Measurements from ENCODE around the gene AGBL1.

Gene AGBL1

DNA sequence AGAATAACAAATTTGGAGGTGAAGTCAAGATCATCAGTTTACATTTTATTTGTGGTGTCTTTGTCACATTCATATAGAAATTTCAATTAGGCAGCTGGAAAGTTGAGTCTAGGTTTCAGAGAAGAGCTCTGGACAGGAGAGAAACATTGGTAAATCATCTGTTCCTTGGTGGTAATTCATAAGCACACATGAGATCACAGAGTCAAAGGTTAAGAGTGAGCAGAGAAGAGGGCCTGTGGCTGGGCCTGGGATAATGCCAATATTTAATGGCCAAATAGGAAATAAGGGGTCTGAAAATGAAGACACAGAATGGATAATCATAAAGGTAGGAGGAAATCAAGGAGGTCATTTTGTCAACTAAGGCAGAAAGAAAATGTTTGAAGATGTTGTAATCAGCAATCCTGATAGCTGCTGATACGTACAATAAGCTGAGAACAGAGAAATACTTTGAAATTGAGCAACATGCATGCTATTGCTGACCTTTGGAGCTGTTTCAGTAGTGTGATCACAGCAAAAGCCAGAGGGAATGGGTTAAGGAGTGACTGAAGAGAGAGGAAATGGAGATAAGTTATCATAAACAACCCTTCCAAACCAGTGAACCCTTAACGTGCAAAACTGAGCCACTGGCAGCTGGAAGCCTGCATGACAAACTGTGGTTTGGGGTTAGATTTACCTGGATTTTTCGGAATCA lies 692.8 kb downstream of the AGBL1 start:
- H3K27me3 ChIP-seq (ENCODE audit: insufficient read depth, low read length): no peaks in the 10 kb centered on the region
- no peaks in the 10 kb centered on the region for H3K36me3 ChIP-seq (ENCODE audit: insufficient read depth, low read length)
- H2AFZ ChIP-seq (ENCODE audit: low read depth, low read length): no peak overlapping the region
- no peaks in the 10 kb centered on the region for H3K9me3 ChIP-seq (ENCODE audit: low read length)
- H3K4me1 ChIP-seq (ENCODE audit: insufficient read depth, low read length): no peaks in the 10 kb centered on the region
- no peak overlapping the region for H3K4me3 ChIP-seq (ENCODE audit: low read length)

DNA sequence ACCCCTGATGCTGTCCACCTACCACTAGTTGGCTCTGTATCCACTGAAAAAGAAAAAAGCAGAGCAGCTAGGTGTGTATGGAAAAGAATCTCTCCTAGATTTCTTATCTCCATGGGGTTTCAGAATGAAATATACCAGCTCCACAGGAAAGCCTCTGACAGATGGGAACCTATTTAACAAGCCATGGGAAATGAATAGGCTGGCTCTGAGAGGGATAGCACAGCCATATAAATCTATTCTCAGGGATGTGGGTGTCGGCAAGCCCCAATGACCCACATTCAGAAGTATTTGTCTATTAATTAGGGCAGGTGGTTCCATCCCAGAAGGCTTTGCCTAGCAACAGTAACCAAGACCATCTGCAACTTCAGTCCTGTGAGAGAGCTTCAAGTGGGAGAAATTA lies 694.1 kb downstream of the AGBL1 start:
- no peak overlapping the region for H2AFZ ChIP-seq (ENCODE audit: low read depth, low read length)
- H3K4me3 ChIP-seq (ENCODE audit: low read length): no peak overlapping the region
- H3K9me3 ChIP-seq (ENCODE audit: low read length): no peaks in the 10 kb centered on the region
- H3K36me3 ChIP-seq (ENCODE audit: insufficient read depth, low read length): no peaks in the 10 kb centered on the region
- H3K4me1 ChIP-seq (ENCODE audit: insufficient read depth, low read length): no peaks in the 10 kb centered on the region
- H3K27me3 ChIP-seq (ENCODE audit: insufficient read depth, low read length): no peaks in the 10 kb centered on the region

DNA sequence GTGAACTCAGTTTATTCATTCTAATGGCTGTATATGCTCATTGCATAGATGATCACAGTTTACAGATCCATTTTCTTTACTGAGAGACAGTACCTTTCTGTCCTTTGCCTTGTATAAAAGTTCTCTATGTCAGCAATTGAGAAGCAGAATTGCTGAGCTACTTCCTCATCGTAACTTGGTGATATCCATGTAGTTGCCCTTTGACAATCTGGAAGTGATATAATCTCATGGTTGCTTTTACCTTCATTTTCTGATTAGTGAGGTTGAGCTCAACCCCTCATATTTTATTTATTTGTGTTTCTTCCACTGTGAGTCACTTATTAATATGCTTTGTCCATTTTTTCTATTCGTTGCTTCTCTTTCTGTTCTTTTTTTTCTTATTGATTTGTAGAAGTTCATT lies 696.5 kb downstream of the AGBL1 start:
- no peaks in the 10 kb centered on the region for H3K27me3 ChIP-seq (ENCODE audit: insufficient read depth, low read length)
- no peak overlapping the region for H3K4me3 ChIP-seq (ENCODE audit: low read length)
- H3K4me1 ChIP-seq (ENCODE audit: insufficient read depth, low read length): no peaks in the 10 kb centered on the region
- H2AFZ ChIP-seq (ENCODE audit: low read depth, low read length): no peak overlapping the region
- H3K36me3 ChIP-seq (ENCODE audit: insufficient read depth, low read length): no peaks in the 10 kb centered on the region
- no peaks in the 10 kb centered on the region for H3K9me3 ChIP-seq (ENCODE audit: low read length)

GRCh38 chr15:86796521-86796920 lies 716.9 kb downstream of the AGBL1 start:
- Histone ChIP-seq H3K4me1 (ENCODE audit: insufficient read depth, low read length) (no peaks in the 10 kb centered on the region), H2AFZ (ENCODE audit: low read depth, low read length) (no peak overlapping the region), H3K36me3 (ENCODE audit: insufficient read depth, low read length) (no peaks in the 10 kb centered on the region), H3K9me3 (ENCODE audit: low read length) (no peaks in the 10 kb centered on the region), H3K4me3 (ENCODE audit: low read length) (no peak overlapping the region), H3K27me3 (ENCODE audit: insufficient read depth, low read length) (no peaks in the 10 kb centered on the region)

- Histone ChIP-seq H3K36me3 (ENCODE audit: insufficient read depth, low read length) (no peaks in the 10 kb centered on the region), H3K4me3 (ENCODE audit: low read length) (no peak overlapping the region), H3K9me3 (ENCODE audit: low read length) (no peaks in the 10 kb centered on the region), H3K27me3 (ENCODE audit: insufficient read depth, low read length) (no peaks in the 10 kb centered on the region), H3K4me1 (ENCODE audit: insufficient read depth, low read length) (no peaks in the 10 kb centered on the region), H2AFZ (ENCODE audit: low read depth, low read length) (no peak overlapping the region)
Measured at GRCh38 chr15:86797135-86797534, 717.5 kb downstream of the AGBL1 start.

DNA sequence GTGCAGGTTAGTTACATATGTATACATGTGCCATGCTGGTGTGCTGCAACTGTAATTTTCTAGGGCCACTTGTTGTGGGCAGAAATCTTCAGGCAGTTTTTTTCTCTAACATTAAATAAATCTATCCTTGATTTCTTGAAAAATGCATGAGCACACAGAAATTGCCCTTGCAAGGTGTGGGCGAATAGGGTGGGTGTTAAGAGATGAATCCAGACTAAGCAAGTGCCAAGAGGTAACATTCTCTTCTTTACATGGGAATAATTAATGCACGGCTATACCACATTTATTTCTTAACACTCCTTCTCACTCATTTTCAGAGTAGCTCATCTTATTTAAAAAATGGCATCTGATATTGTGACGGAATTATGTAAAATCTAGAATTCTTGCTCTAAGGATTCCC lies 719.6 kb downstream of the AGBL1 start:
- no peaks in the 10 kb centered on the region for H3K4me1 ChIP-seq (ENCODE audit: insufficient read depth, low read length)
- no peaks in the 10 kb centered on the region for H3K9me3 ChIP-seq (ENCODE audit: low read length)
- H3K27me3 ChIP-seq (ENCODE audit: insufficient read depth, low read length): no peaks in the 10 kb centered on the region
- H3K36me3 ChIP-seq (ENCODE audit: insufficient read depth, low read length): no peaks in the 10 kb centered on the region
- no peak overlapping the region for H2AFZ ChIP-seq (ENCODE audit: low read depth, low read length)
- H3K4me3 ChIP-seq (ENCODE audit: low read length): no peak overlapping the region

DNA sequence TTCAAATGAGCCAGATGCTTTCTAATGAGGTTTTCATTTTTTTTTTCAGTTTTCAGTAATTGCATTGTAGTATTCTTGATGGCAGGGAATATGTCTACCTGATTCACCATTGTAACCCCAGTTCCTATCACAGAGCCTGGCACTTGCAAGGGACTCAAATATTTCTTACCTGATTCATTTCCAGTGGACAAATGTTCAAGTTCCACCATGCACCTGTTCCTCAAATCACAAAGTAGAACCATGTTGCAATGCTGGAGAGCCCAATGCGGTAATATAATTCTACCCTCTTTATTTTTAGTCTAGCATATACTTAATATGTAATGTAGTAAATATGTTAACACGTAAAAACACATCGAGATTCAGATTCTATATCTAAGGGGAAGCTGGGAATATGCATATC lies 722.6 kb downstream of the AGBL1 start:
- Histone ChIP-seq H2AFZ (ENCODE audit: low read depth, low read length) (no peak overlapping the region), H3K27me3 (ENCODE audit: insufficient read depth, low read length) (no peaks in the 10 kb centered on the region), H3K36me3 (ENCODE audit: insufficient read depth, low read length) (no peaks in the 10 kb centered on the region), H3K4me1 (ENCODE audit: insufficient read depth, low read length) (no peaks in the 10 kb centered on the region), H3K9me3 (ENCODE audit: low read length) (no peaks in the 10 kb centered on the region), H3K4me3 (ENCODE audit: low read length) (no peak overlapping the region)

GRCh38 chr15:86804406-86804805 lies 724.7 kb downstream of the AGBL1 start:
- Histone ChIP-seq H2AFZ (ENCODE audit: low read depth, low read length) (no peak overlapping the region), H3K4me1 (ENCODE audit: insufficient read depth, low read length) (no peaks in the 10 kb centered on the region), H3K9me3 (ENCODE audit: low read length) (no peaks in the 10 kb centered on the region), H3K4me3 (ENCODE audit: low read length) (no peak overlapping the region), H3K27me3 (ENCODE audit: insufficient read depth, low read length) (no peaks in the 10 kb centered on the region), H3K36me3 (ENCODE audit: insufficient read depth, low read length) (no peaks in the 10 kb centered on the region)

DNA sequence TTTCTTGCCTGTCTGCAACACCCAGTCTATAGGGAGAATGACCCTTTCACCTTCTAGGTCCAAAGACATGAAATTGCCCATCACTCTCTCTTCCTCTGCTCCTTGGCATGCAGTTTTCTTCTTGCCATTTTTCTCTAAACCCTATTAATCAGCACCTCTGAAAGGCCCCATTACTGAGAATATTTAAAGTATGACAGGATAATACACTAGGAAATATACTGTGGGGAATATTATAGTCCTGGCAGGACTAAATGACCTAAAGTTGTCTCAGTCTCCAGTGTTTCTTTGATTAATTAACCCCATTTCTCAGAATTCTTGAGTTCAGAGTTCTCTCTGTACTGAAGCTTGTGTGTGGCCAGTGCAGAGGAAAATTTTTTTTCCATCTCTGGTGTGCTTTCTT lies 730.7 kb downstream of the AGBL1 start:
- Histone ChIP-seq H3K9me3 (ENCODE audit: low read length) (no peaks in the 10 kb centered on the region), H3K4me1 (ENCODE audit: insufficient read depth, low read length) (no peaks in the 10 kb centered on the region), H3K4me3 (ENCODE audit: low read length) (no peak overlapping the region), H3K36me3 (ENCODE audit: insufficient read depth, low read length) (no peaks in the 10 kb centered on the region), H2AFZ (ENCODE audit: low read depth, low read length) (no peak overlapping the region), H3K27me3 (ENCODE audit: insufficient read depth, low read length) (no peaks in the 10 kb centered on the region)

DNA sequence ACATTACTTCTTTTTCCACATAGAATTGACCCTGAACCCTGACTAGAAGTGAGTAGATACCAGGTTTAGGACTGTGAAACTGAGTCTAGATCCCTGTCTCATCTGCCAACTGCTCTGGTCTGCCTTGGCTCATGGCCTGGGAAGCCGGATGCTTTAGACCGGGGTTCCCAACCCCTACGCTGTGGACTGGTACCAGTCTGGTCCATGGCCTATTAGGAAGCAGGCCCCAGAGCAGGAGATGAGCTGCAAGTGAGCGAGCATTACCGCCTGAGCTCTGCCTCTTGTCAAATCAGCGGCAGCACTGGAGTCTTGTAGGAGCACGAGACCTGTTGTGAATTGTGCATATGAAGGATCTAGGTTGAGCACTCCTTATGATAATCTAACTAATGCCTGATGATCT lies 734.2 kb downstream of the AGBL1 start:
- H3K36me3 ChIP-seq (ENCODE audit: insufficient read depth, low read length): no peaks in the 10 kb centered on the region
- H3K9me3 ChIP-seq (ENCODE audit: low read length): no peaks in the 10 kb centered on the region
- no peaks in the 10 kb centered on the region for H3K27me3 ChIP-seq (ENCODE audit: insufficient read depth, low read length)
- H3K4me1 ChIP-seq (ENCODE audit: insufficient read depth, low read length): no peaks in the 10 kb centered on the region
- H2AFZ ChIP-seq (ENCODE audit: low read depth, low read length): no peak overlapping the region
- no peak overlapping the region for H3K4me3 ChIP-seq (ENCODE audit: low read length)

- Histone ChIP-seq H3K36me3 (ENCODE audit: insufficient read depth, low read length) (no peaks in the 10 kb centered on the region), H3K9me3 (ENCODE audit: low read length) (no peaks in the 10 kb centered on the region), H3K4me3 (ENCODE audit: low read length) (no peak overlapping the region), H3K27me3 (ENCODE audit: insufficient read depth, low read length) (no peaks in the 10 kb centered on the region), H2AFZ (ENCODE audit: low read depth, low read length) (no peak overlapping the region), H3K4me1 (ENCODE audit: insufficient read depth, low read length) (no peaks in the 10 kb centered on the region)
Measured at GRCh38 chr15:86829245-86829644, 749.6 kb downstream of the AGBL1 start.

DNA sequence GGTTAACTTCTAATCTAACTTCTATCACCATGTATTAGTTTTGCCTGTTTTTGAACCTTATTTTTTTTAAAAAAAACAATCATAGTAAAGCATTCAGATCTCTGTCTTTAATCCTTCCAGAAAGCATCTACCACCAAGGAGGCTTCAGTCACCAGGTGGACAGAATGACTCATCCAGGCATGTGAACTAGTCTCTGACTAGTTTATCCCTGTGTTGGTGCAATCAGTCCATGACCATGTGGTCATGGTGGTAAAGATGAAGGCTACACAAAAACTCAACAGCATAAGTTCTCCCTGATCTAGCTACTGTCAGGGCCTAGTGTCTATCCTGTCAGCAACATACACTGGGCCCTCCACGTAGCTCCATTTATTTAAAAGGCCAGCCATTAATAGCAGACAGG lies 750.6 kb downstream of the AGBL1 start:
- Histone ChIP-seq H3K4me3 (ENCODE audit: low read length) (no peak overlapping the region), H2AFZ (ENCODE audit: low read depth, low read length) (no peak overlapping the region), H3K27me3 (ENCODE audit: insufficient read depth, low read length) (no peaks in the 10 kb centered on the region), H3K36me3 (ENCODE audit: insufficient read depth, low read length) (no peaks in the 10 kb centered on the region), H3K4me1 (ENCODE audit: insufficient read depth, low read length) (no peaks in the 10 kb centered on the region), H3K9me3 (ENCODE audit: low read length) (no peaks in the 10 kb centered on the region)

GRCh38 chr15:86833595-86833994 lies 753.9 kb downstream of the AGBL1 start:
- no peaks in the 10 kb centered on the region for H3K4me1 ChIP-seq (ENCODE audit: insufficient read depth, low read length)
- no peaks in the 10 kb centered on the region for H3K27me3 ChIP-seq (ENCODE audit: insufficient read depth, low read length)
- H3K9me3 ChIP-seq (ENCODE audit: low read length): no peaks in the 10 kb centered on the region
- H2AFZ ChIP-seq (ENCODE audit: low read depth, low read length): no peak overlapping the region
- no peaks in the 10 kb centered on the region for H3K36me3 ChIP-seq (ENCODE audit: insufficient read depth, low read length)
- H3K4me3 ChIP-seq (ENCODE audit: low read length): no peak overlapping the region

GRCh38 chr15:86834115-86834863 lies 754.6 kb downstream of the AGBL1 start:
- H3K9me3 ChIP-seq (ENCODE audit: low read length): no peaks in the 10 kb centered on the region
- no peak overlapping the region for H2AFZ ChIP-seq (ENCODE audit: low read depth, low read length)
- no peaks in the 10 kb centered on the region for H3K36me3 ChIP-seq (ENCODE audit: insufficient read depth, low read length)
- H3K27me3 ChIP-seq (ENCODE audit: insufficient read depth, low read length): no peaks in the 10 kb centered on the region
- H3K4me3 ChIP-seq (ENCODE audit: low read length): no peak overlapping the region
- H3K4me1 ChIP-seq (ENCODE audit: insufficient read depth, low read length): no peaks in the 10 kb centered on the region
